CD14-positive monocyte (primary cell): Measurements from ENCODE around the gene AVL9. TPM values are rescaled to one million over a fixed set of nuclear protein-coding genes. Genes with fewer than 3 reads are reported as not detected.

Source experiments
- DNase-seq, 3 donors: peaks; one replicate each; pipeline ENCODE4 v3.0.0-alpha.2; 2011 to 2022
- H2AFZ ChIP-seq: 2 replicates; pipeline ENCODE4 v1.6.0; 2012; ENCODE audit warnings: mild to moderate bottlenecking, low read depth, low read length, inconsistent platforms; ENCODE audit not compliant: insufficient read depth, poor library complexity, severe bottlenecking
- H3K27ac ChIP-seq, 2 donors: 1 replicate in 1 of 2; 2 replicates in 1 of 2; pipeline ENCODE4 v1.5.1; 2012 to 2013; ENCODE audit warnings: low read length in 2 of 2, control low read depth in 1 of 2, inconsistent platforms in 1 of 2, low read depth in 1 of 2, mild to moderate bottlenecking in 1 of 2
- H3K27me3 ChIP-seq, 2 donors: one replicate each; pipeline versions ENCODE4 v1.6.0 to v1.6.1; 2011 to 2013; ENCODE audit warnings: low read length in 2 of 2; ENCODE audit not compliant: control insufficient read depth in 2 of 2, insufficient read depth in 2 of 2
- H3K36me3 ChIP-seq, 2 donors: replicated peaks in 1 of 2; 1 replicate in 1 of 2; 2 replicates in 1 of 2; pipeline versions ENCODE4 v1.5.1 to v1.6.1; 2012 to 2013; ENCODE audit warnings: low read length in 2 of 2, control low read depth in 1 of 2, inconsistent platforms in 1 of 2, mild to moderate bottlenecking in 1 of 2; ENCODE audit not compliant: insufficient read depth in 2 of 2, control insufficient read depth in 1 of 2
- H3K4me1 ChIP-seq, 2 donors: 1 replicate in 1 of 2; 2 replicates in 1 of 2; pipeline versions ENCODE4 v1.5.1 to v1.6.1; 2012 to 2013; ENCODE audit warnings: low read length in 2 of 2, control low read depth in 1 of 2, inconsistent platforms in 1 of 2, mild to moderate bottlenecking in 1 of 2, moderate library complexity in 1 of 2; ENCODE audit not compliant: insufficient read depth in 2 of 2, control insufficient read depth in 1 of 2
- H3K4me2 ChIP-seq: replicated peaks from 2 replicates; pipeline ENCODE3; 2012; ENCODE audit warnings: low read length, moderate library complexity, mild to moderate bottlenecking; ENCODE audit not compliant: poor library complexity, severe bottlenecking; ENCODE audit errors: extremely low read depth
- H3K4me3 ChIP-seq, 3 experiments: fragments of 200-600 bp in 1 of 3; sonication (generic) in 1 of 3; replicated peaks in 1 of 3; 1 replicate in 2 of 3; 2 replicates in 1 of 3; pipeline ENCODE4 v1.5.1; 2011 to 2013; ENCODE audit warnings: low read length in 3 of 3, mild to moderate bottlenecking in 3 of 3, control low read depth in 2 of 3, low read depth in 2 of 3, inconsistent platforms in 1 of 3, moderate library complexity in 1 of 3
- H3K79me2 ChIP-seq: 2 replicates; pipeline ENCODE4 v1.6.0; 2012; ENCODE audit warnings: mild to moderate bottlenecking, control low read depth, inconsistent platforms, low read length, moderate library complexity; ENCODE audit not compliant: insufficient read depth
- H3K9ac ChIP-seq: 2 replicates; pipeline ENCODE4 v1.6.0; 2017; ENCODE audit warnings: low read length, mild to moderate bottlenecking; ENCODE audit not compliant: insufficient read depth, poor library complexity, severe bottlenecking
- H3K9me3 ChIP-seq, 2 donors: replicated peaks in 1 of 2; 1 replicate in 1 of 2; 2 replicates in 1 of 2; pipeline versions ENCODE4 v1.5.1 to v1.6.1; 2012 to 2013; ENCODE audit warnings: low read length in 2 of 2, control low read depth in 1 of 2; ENCODE audit not compliant: control insufficient read depth in 1 of 2, insufficient read depth in 1 of 2
- H4K20me1 ChIP-seq: 2 replicates; pipeline ENCODE4 v1.6.0; 2012; ENCODE audit warnings: mild to moderate bottlenecking, low read length, control low read depth, moderate library complexity; ENCODE audit not compliant: insufficient read depth
- H3K27ac Mint-ChIP-seq, 7 donors: one replicate each; pipeline ENCODE4 v1.8.0; 2020; ENCODE audit warnings: mild to moderate bottlenecking in 7 of 7, mixed read lengths in 7 of 7, moderate library complexity in 6 of 7, inconsistent platforms in 2 of 7
- H3K27me3 Mint-ChIP-seq, 3 donors: one replicate each; pipeline ENCODE4 v1.8.0; 2021 to 2022; ENCODE audit warnings: low read depth in 3 of 3, mild to moderate bottlenecking in 3 of 3, mixed read lengths in 3 of 3, moderate library complexity in 3 of 3, inconsistent platforms in 1 of 3
- H3K36me3 Mint-ChIP-seq, 2 donors: one replicate each; pipeline ENCODE4 v1.8.0; 2020; ENCODE audit warnings: mixed read lengths in 2 of 2, inconsistent platforms in 1 of 2, mild to moderate bottlenecking in 1 of 2
- H3K4me1 Mint-ChIP-seq: one replicate; pipeline ENCODE4 v1.8.0; 2020; ENCODE audit warnings: mild to moderate bottlenecking, mixed read lengths
- H3K4me3 Mint-ChIP-seq, 2 donors: one replicate each; pipeline ENCODE4 v1.8.0; 2020; ENCODE audit warnings: mild to moderate bottlenecking in 2 of 2, mixed read lengths in 2 of 2, moderate library complexity in 1 of 2
- H3K9me3 Mint-ChIP-seq, 7 donors: one replicate each; pipeline ENCODE4 v1.8.0; 2020 to 2022; ENCODE audit warnings: mixed read lengths in 7 of 7, mild to moderate bottlenecking in 6 of 7, moderate library complexity in 6 of 7, inconsistent platforms in 2 of 7
- WGBS: methylation state at CpG from one replicate; pipeline ENCODE4 v1.1.5; 2013; ENCODE audit warnings: missing lambda C conversion rate; ENCODE audit not compliant: insufficient coverage; 5-methylcytosine and 5-hydroxymethylcytosine counted together
- intact Hi-C, 2 donors: fragments of 100-400 bp; cut with micrococcal nuclease; formaldehyde crosslinking; loops; one replicate each; pipeline versions ENCODE4 v1.15.0 to v1.15.1; 2023
- polyA plus RNA-seq, 3 donors: library from polyadenylated mRNA; depleted of rRNA in 1 of 3; unstranded in 2 of 3; stranded (reverse) in 1 of 3; fragments of 300-500 nt in 2 of 3; fragments of >200 nt in 1 of 3; fragmentation: Illumina TruSeq in 2 of 3; gene quantifications; 1 replicate in 2 of 3; 2 replicates in 1 of 3; pipeline ENCODE4 v1.2.3, GENCODE V29; 2012 to 2021
- TF ChIP-seq, protein P1 (sequence below): fragments of 200-600 bp; IDR thresholded peaks from one replicate; pipeline ENCODE4 v1.8.0; 2022; ENCODE audit warnings: antibody characterized with exemption, mild to moderate bottlenecking

Gene AVL9
- polyA plus RNA-seq, 3 donors: 16.3 to 17.1 (median 16.8) TPM

DNA sequence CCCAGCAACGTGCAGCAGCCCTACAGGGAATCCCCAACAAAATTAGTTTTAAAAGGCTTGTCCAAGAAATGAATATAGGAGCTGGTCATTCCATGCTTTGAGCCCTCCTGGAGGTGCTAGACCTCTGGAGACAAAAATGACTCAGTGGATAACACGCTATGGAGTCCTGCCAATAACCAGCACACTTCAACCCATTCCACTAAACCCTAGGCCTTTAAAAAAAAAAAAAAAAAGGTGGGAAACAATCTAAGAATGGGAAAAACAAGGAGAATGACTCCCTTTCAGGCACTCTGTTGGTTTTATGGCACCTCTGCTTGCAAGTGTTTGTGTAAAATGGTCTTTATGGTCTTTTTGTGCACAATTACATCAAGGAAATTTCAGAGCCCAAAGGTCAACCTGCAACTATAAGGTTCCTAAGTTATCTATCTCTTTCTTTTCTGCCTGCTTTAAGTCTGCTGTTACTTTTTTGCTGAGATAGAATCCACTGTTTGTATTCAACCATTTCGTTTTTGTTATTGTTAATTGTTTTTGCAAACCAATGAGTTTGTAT is 21.3 kb downstream of the AVL9 start:
- H3K79me2 ChIP-seq: peaks cover 99% of the 10 kb centered on the region
- H3K4me2 ChIP-seq: no peak overlapping the region
- no peak overlapping the region for H3K9ac ChIP-seq
- H3K9me3 ChIP-seq: peaks cover 34 to 55% of the 10 kb centered on the region in 2 donors
- no peak for DNase-seq
- peak overlapping the region in 1 of 7 donors; percentile 31 for H3K27ac Mint-ChIP-seq
- no peak overlapping the region for H3K4me3 ChIP-seq
- H3K4me3 Mint-ChIP-seq: no peak overlapping the region
- H3K27me3 Mint-ChIP-seq: peaks cover 0 to 1% (median 0%) of the 10 kb centered on the region in 3 donors
- peaks cover 36 to 60% (median 47%) of the 10 kb centered on the region in 7 donors for H3K9me3 Mint-ChIP-seq
- no peak overlapping the region for H3K27ac ChIP-seq
- peaks cover 68% of the 10 kb centered on the region for H4K20me1 ChIP-seq
- H2AFZ ChIP-seq: no peak overlapping the region
- H3K27me3 ChIP-seq: no peaks in the 10 kb centered on the region
- peaks cover 5% of the 10 kb centered on the region for H3K4me1 Mint-ChIP-seq
- no CpG with 5 or more reads among the region's 3 CpGs for WGBS
- intact Hi-C loops: no loop called here
- TF ChIP-seq, protein P1, sequence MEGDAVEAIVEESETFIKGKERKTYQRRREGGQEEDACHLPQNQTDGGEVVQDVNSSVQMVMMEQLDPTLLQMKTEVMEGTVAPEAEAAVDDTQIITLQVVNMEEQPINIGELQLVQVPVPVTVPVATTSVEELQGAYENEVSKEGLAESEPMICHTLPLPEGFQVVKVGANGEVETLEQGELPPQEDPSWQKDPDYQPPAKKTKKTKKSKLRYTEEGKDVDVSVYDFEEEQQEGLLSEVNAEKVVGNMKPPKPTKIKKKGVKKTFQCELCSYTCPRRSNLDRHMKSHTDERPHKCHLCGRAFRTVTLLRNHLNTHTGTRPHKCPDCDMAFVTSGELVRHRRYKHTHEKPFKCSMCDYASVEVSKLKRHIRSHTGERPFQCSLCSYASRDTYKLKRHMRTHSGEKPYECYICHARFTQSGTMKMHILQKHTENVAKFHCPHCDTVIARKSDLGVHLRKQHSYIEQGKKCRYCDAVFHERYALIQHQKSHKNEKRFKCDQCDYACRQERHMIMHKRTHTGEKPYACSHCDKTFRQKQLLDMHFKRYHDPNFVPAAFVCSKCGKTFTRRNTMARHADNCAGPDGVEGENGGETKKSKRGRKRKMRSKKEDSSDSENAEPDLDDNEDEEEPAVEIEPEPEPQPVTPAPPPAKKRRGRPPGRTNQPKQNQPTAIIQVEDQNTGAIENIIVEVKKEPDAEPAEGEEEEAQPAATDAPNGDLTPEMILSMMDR: no peak
- peaks cover 0 to 72% of the 10 kb centered on the region in 2 donors for H3K36me3 ChIP-seq
- no peaks in the 10 kb centered on the region for H3K4me1 ChIP-seq
- H3K36me3 Mint-ChIP-seq: peaks cover 54 to 75% of the 10 kb centered on the region in 2 donors

DNA sequence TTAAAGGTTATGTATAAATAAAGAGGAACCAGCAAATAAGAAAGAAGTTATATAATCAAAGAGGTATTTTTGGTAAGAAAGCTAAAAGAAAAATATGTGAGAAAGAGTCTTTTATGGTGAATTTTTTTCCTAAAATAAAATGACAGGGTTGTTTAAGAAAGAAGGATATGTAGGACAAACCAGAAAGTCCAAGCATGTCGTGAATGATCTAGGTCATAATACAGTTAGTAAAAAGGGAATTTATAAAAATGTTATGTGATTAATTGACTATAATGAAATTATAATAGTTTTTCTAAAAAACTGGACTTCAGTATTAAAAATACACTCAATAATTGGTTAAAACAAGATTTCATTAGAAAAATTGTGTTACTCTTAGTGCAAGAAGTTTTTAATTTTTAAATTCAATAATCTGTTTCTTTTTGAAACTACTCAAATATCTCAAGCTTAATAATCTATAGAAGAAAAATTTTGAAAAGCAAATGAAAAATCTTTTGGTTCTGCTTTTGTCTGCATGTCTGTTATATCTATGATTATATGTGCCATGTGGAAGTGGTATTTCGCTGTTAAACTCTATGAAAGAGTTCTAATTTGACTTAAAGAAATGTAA is 23.3 kb downstream of the AVL9 start:
- Histone ChIP-seq H3K4me2 (no peak overlapping the region), H2AFZ (no peak overlapping the region)

More for the DNA sequence above, 23.3 kb downstream of the AVL9 start:
- no peak overlapping the region for H3K4me3 ChIP-seq
- H4K20me1 ChIP-seq: peaks cover 64% of the 10 kb centered on the region
- H3K4me1 Mint-ChIP-seq: peaks cover 5% of the 10 kb centered on the region
- intact Hi-C loops: no loop called here
- TF ChIP-seq, protein P1: no peak
- H3K27me3 Mint-ChIP-seq: peaks cover 0 to 1% (median 0%) of the 10 kb centered on the region in 3 donors
- peaks cover 35 to 61% (median 54%) of the 10 kb centered on the region in 7 donors for H3K9me3 Mint-ChIP-seq
- 88% methylated on average over 1 of the region's 2 CpGs for WGBS
- H3K4me1 ChIP-seq: no peaks in the 10 kb centered on the region
- no peak overlapping the region for H3K4me3 Mint-ChIP-seq
- no peak overlapping the region for H3K27ac Mint-ChIP-seq
- H3K36me3 Mint-ChIP-seq: peaks cover 47 to 71% of the 10 kb centered on the region in 2 donors
- H3K36me3 ChIP-seq: peaks cover 0 to 67% of the 10 kb centered on the region in 2 donors
- no peak overlapping the region for H3K9ac ChIP-seq
- no peak overlapping the region for H3K27ac ChIP-seq
- no peak for DNase-seq
- no peaks in the 10 kb centered on the region for H3K27me3 ChIP-seq
- H3K9me3 ChIP-seq: peaks cover 44 to 62% of the 10 kb centered on the region in 2 donors
- H3K79me2 ChIP-seq: peaks cover 94% of the 10 kb centered on the region
